HepG2 (cell line): ENCODE data around the gene CA5B. TPM values are rescaled to one million over a fixed set of nuclear protein-coding genes. Genes with fewer than 3 reads are reported as not detected.

ENCODE experiments used
- ARNTL ChIP-seq: sonication (generic); formaldehyde crosslinking; IDR thresholded peaks from 2 replicates; pipeline ENCODE4 v1.4.0; 2020; ENCODE audit warnings: mild to moderate bottlenecking, missing genetic modification reagents
- FOXK2 ChIP-seq: fragments of 450-650 bp; IDR thresholded peaks from 2 replicates; pipeline ENCODE4 v1.6.1; 2016
- FOXO1 ChIP-seq: sonication (generic); formaldehyde crosslinking; IDR thresholded peaks from 2 replicates; pipeline ENCODE4 v1.4.0; 2020; ENCODE audit warnings: missing genetic modification reagents
- HDAC2 ChIP-seq: sonication (generic); formaldehyde crosslinking; IDR thresholded peaks from 2 replicates; pipeline ENCODE4 v1.4.0; 2020; ENCODE audit warnings: missing genetic modification reagents
- MXD1 ChIP-seq: sonication (generic); formaldehyde crosslinking; IDR thresholded peaks from 2 replicates; pipeline ENCODE4 v1.4.0; 2020; ENCODE audit warnings: mild to moderate bottlenecking, missing genetic modification reagents
- NBN ChIP-seq: fragments of 450-650 bp; conservative IDR thresholded peaks from 2 replicates; pipeline ENCODE4 v1.6.1; 2017
- NR2F6 ChIP-seq, 2 experiments: IDR thresholded peaks; 2 replicates each; pipeline ENCODE4 v1.6.1; 2016; ENCODE audit warnings: antibody characterized with exemption in 1 of 2, mild to moderate bottlenecking in 1 of 2
- PPARG ChIP-seq: conservative IDR thresholded peaks from 2 replicates; pipeline ENCODE4 v1.6.1; 2016; ENCODE audit warnings: missing biosample characterization, missing genetic modification reagents
- SAP130 ChIP-seq: IDR thresholded peaks from 2 replicates; pipeline ENCODE4 v1.6.1; 2016; ENCODE audit warnings: low read depth
- SRF ChIP-seq: IDR thresholded peaks from 2 replicates; pipeline ENCODE4 v1.6.1; 2011; ENCODE audit warnings: mild to moderate bottlenecking, low read depth, low read length, moderate library complexity
- SRSF4 ChIP-seq: fragments of 200-400 bp; formaldehyde crosslinking; IDR thresholded peaks from one replicate; pipeline ENCODE4 v1.6.1; 2018; ENCODE audit warnings: mild to moderate bottlenecking, low read depth, low read length, moderate library complexity; ENCODE audit not compliant: poor library complexity, severe bottlenecking
- TERF1 ChIP-seq: sonication (generic); formaldehyde crosslinking; IDR thresholded peaks from 2 replicates; pipeline ENCODE4 v1.8.0; 2022; ENCODE audit warnings: mild to moderate bottlenecking, missing genetic modification reagents, moderate library complexity
- TFAP4 ChIP-seq: sonication (generic); IDR thresholded peaks from 2 replicates; pipeline ENCODE4 v1.6.1; 2016; ENCODE audit warnings: low read depth, borderline replicate concordance
- ZNF383 ChIP-seq: sonication (generic); formaldehyde crosslinking; IDR thresholded peaks from 2 replicates; pipeline ENCODE4 v1.4.0; 2020; ENCODE audit warnings: missing genetic modification reagents, mild to moderate bottlenecking, borderline replicate concordance
- ZNF660 ChIP-seq: sonication (generic); formaldehyde crosslinking; IDR thresholded peaks from 2 replicates; pipeline ENCODE4 v1.5.1; 2020; ENCODE audit warnings: mild to moderate bottlenecking, low read depth, missing genetic modification reagents, borderline replicate concordance
- ZNF878 ChIP-seq: sonication (generic); formaldehyde crosslinking; IDR thresholded peaks from 2 replicates; pipeline ENCODE4 v1.8.1; 2023; ENCODE audit warnings: mild to moderate bottlenecking, missing genetic modification reagents, moderate library complexity
- ZSCAN9 ChIP-seq: IDR thresholded peaks from 2 replicates; pipeline ENCODE4 v1.6.1; 2016; ENCODE audit warnings: borderline replicate concordance
- polyA plus RNA-seq, 8 experiments: library from polyadenylated mRNA; depleted of rRNA in 3 of 8; stranded (reverse) in 7 of 8; unstranded in 1 of 8; fragments of >200 nt; fragmentation: Illumina TruSeq in 4 of 8; extraction: Trizol in 4 of 8; gene quantifications; 2 replicates each; pipeline versions ENCODE4 v1.2.1 to v1.2.3, GENCODE V29; 2011 to 2016; ENCODE audit warnings: low read depth in 4 of 8, missing spikeins in 1 of 8, mixed read lengths in 1 of 8; ENCODE audit not compliant: insufficient read depth in 1 of 8
- total RNA-seq, 5 experiments: library from RNA; depleted of rRNA; stranded (reverse); fragments of >200 nt; fragmentation: Illumina TruSeq; extraction: Trizol; gene quantifications; 2 replicates each; pipeline ENCODE4 v1.2.3, GENCODE V29; 2016; ENCODE audit warnings: low read depth in 1 of 5
- TF ChIP-seq, protein P1 (sequence below): fragments of 450-650 bp; IDR thresholded peaks from 2 replicates; pipeline ENCODE4 v1.6.1; 2016

CA5B gene
- total and polyA plus RNA-seq, 2 of the 13 experiments (the other 11 are each of a cell fraction or from before 2014, with no cell fraction given) = 1.7 to 2.2 TPM

DNA sequence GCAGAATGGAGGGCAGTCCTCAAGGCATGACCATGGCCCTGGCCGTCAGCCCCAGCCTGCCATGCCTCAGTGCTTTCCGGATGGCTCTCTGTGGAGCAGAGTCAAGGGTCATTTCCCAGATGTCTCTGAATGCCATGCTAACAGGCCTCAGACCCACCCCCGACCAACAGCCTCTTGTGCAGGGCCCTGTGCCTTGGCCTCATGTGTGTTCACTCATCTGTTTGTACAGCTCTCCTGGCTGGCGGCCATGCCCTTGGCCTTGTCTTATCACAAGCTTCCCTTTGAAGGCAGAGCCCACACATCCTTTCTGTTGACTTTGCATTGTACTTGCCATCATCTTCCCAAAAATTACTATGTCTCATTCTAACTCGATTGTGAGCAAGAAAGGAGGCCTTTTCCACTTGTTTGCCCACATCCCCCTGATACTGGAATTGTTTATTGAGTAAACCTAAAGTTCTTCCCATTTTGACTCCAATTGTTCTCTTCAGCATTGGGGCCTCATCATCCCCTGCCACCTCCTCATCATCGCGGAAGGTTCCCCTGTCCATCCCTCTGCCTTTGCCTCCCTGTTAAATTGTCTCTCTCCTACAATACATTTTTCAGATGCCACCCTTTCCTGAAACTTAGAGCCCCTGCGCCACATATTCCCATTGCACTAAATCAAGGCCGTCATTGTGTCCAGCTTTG, 6.3 kb downstream of the CA5B start (continued):
- TF ChIP-seq ZSCAN9 (CRISPR knock-in tag) (no peak), ZNF660 (CRISPR knock-in tag) (no peak), NBN (no peak), SAP130 (CRISPR knock-in tag) (peak; percentile 67), TFAP4 (peak; percentile 57), ZNF878 (no peak), SRF (no peak), FOXK2 (no peak), NR2F6 (IDR thresholded peaks at IDR 0.05) (peak; percentile 79), NR2F6 (CRISPR knock-in tag; IDR thresholded peaks at IDR 0.05) (peak; percentile 80), HDAC2 (peak; percentile 85), FOXO1 (CRISPR knock-in tag) (peak; percentile 57; the same call in 1 of the 2 replicates), TERF1 (CRISPR knock-in tag) (no peak), SRSF4 (no peak), ZNF383 (CRISPR knock-in tag) (no peak), MXD1 (no peak), PPARG (no peak; the same call in 1 of the 2 replicates), ARNTL (no peak)
- TF ChIP-seq, protein P1, sequence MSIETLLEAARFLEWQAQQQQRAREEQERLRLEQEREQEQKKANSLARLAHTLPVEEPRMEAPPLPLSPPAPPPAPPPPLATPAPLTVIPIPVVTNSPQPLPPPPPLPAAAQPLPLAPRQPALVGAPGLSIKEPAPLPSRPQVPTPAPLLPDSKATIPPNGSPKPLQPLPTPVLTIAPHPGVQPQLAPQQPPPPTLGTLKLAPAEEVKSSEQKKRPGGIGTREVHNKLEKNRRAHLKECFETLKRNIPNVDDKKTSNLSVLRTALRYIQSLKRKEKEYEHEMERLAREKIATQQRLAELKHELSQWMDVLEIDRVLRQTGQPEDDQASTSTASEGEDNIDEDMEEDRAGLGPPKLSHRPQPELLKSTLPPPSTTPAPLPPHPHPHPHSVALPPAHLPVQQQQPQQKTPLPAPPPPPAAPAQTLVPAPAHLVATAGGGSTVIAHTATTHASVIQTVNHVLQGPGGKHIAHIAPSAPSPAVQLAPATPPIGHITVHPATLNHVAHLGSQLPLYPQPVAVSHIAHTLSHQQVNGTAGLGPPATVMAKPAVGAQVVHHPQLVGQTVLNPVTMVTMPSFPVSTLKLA = no peak
